Measurements from ENCODE around the gene OR4D1. TPM values are rescaled to one million over a fixed set of nuclear protein-coding genes. Genes with fewer than 3 reads are reported as not detected.
A peak's percentile ranks its signal among the peaks of the same experiment; 100 is the strongest.
"Not testable (repeated sequence)": the region's sequence is repeated elsewhere in the genome, so short reads cannot be mapped to it uniquely, and the experiment has no call there.

The OR4D1 gene
- total RNA-seq: not detected in 2 replicates

DNA sequence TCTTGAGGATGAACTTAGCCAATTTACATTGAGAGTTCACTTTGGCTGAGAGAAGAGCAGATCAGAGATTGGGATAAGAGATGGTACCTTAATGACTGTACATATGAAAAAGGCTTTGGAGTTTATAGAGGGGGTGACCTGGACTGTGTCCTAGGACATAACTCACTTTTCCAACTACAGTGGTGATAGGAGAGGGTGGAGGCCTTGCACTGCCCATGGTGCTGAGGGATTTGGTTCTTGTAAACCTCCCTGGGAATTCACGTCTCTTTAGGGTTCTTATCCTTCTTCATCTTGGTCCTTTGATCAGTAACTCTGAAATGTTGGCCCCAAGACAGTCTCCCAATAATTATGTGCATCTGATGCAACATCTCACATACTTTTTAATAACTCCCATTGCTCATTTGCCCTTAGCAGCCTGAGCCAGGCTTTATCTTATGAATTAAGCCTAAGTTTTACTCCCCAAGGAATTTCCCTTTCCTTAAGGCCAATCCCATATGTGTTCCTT is at the start of gene OR4D1:
OR4D1 (plus strand) TSS at position 455 of the 505 bp plus-strand sequence. CDS start 6,770 bp downstream, outside the sequence.
- no peak for DNase-seq (ENCODE audit: extremely low read depth, low read depth, low spot score)

DNA sequence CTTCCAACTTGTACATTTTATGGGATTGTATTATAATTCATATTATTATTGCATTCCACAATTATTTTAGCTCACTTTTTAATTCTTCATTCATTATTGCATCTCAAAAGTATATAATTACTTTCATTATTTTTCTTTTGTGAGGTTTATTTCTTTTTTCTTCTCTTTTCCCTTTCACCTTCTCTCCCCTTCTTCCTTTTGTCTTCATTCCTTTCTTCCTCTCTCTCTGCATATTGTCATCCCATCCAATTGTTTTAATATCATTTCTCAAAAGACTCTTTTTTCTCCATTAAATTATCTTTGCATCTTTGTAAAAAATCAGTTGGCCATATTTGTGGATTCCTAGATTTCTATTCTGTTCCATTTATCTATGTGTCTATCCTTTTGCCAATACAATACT is 47.7 kb upstream of the OR4D1 start:
- no peak for DNase-seq (ENCODE audit: extremely low read depth, low read depth, low spot score)

- DNase-seq (ENCODE audit: extremely low read depth, low read depth, low spot score): not testable (repeated sequence)
Measured at GRCh38 chr17:58101898-58102297, 46.3 kb upstream of the OR4D1 start.

GRCh38 chr17:58105093-58105492 is 43.1 kb upstream of the OR4D1 start:
- DNase-seq (ENCODE audit: extremely low read depth, low read depth, low spot score): no peak

DNA sequence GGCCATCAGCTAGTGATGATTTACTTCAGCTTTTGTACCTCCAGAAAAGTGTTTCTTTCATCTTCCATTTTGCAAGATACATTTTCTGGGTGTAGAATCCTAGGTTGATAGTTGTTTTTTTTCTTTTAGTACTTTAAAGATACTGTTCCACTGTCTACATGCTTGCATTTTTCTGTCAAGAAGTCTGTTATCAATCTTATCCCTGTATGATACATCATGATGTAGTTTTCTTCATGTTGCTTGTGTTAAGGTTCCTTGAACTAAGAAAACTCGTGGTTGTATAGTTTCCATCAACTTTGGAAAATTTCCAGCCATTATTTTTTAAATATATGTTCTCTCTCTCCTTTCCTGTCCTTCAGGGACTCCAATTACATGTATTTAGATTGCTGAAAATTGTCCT is 40.9 kb upstream of the OR4D1 start:
- no peak for DNase-seq (ENCODE audit: extremely low read depth, low read depth, low spot score)

GRCh38 chr17:58109197-58109596 is 39.0 kb upstream of the OR4D1 start:
- no peak for DNase-seq (ENCODE audit: extremely low read depth, low read depth, low spot score)

GRCh38 chr17:58110012-58110411 is 38.2 kb upstream of the OR4D1 start:
- DNase-seq (ENCODE audit: extremely low read depth, low read depth, low spot score): no peak

- DNase-seq (ENCODE audit: extremely low read depth, low read depth, low spot score): no peak
Measured at GRCh38 chr17:58111676-58112075, 36.5 kb upstream of the OR4D1 start.

DNA sequence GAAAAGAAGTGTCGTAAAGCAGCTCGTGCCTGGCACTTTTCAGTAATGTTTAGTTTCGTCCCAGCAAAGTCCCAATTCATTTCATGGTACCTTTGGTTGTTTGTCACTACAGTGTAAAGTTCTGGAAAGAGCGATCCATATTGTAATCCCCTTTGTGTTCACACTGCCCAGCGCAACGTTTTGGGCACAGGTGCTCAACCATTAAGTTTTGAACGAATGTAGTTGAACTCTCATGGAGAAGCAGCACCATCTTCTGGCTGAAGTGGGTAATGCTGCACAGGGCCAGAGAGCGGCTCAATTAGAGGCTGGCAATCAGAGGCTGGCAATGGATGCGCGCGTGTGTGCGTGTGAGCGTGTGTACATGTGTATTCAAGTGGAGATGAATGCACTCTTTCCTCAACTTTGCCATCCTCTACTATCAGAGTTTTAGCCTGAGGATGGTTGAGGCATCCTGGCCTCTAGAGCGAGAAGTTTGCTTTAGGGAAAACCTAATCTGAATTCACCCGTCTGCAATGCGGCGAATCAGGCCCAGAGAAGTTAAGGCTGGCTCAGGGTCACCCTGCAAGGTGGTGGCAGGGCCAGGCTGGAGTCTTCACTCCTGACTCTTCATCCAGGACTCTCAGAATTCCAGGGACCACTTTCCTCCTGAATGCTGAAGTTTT is 35.1 kb upstream of the OR4D1 start:
- peak; percentile 29 for DNase-seq (ENCODE audit: extremely low read depth, low read depth, low spot score)

GRCh38 chr17:58113947-58114346 is 34.2 kb upstream of the OR4D1 start:
- DNase-seq (ENCODE audit: extremely low read depth, low read depth, low spot score): no peak

- no peak for DNase-seq (ENCODE audit: extremely low read depth, low read depth, low spot score)
Measured at GRCh38 chr17:58117382-58117781, 30.8 kb upstream of the OR4D1 start.

DNA sequence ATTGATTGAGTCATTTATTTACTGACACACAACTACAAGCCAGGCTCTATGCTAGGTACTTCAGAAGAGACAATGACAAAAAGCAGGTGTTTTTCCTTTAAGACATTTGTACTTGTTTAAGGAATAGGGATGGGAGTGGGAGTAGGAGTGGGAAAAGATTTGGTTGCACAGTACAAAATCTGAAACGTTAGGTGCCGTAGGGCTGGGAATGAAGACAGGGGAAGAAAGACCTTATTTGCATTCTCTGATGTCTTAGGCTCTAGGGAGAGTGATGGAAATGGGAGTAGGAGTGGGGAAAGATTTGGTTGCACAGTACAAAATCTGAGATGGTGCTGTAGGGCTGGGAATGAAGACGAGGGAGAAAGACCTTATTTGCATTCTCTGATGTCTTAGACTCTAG is 28.7 kb upstream of the OR4D1 start:
- DNase-seq (ENCODE audit: extremely low read depth, low read depth, low spot score): no peak

- DNase-seq (ENCODE audit: extremely low read depth, low read depth, low spot score): peak; percentile 37
Measured at GRCh38 chr17:58120195-58120822, 27.9 kb upstream of the OR4D1 start.

GRCh38 chr17:58121925-58122324 is 26.3 kb upstream of the OR4D1 start:
- DNase-seq (ENCODE audit: extremely low read depth, low read depth, low spot score): no peak

DNA sequence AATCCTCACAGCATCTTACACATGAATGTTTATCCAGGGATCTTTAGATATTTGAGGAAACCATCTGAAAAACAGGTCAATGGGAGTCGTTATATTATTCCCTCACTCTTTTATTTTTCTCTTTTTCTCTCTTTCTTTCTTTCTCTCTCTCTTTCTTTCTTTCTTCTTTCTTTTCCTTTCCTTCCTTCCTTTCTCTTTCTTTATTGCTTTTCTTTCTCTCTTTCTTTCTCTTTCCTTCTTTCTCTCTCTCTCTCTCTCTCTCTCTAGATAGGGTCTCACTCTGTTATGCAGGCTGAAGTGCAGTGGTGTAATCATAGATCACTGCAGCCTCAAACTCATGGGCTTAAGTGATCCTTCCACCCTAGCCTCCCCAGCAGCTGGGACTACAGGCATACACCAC is 20.3 kb upstream of the OR4D1 start:
- DNase-seq (ENCODE audit: extremely low read depth, low read depth, low spot score): no peak

DNA sequence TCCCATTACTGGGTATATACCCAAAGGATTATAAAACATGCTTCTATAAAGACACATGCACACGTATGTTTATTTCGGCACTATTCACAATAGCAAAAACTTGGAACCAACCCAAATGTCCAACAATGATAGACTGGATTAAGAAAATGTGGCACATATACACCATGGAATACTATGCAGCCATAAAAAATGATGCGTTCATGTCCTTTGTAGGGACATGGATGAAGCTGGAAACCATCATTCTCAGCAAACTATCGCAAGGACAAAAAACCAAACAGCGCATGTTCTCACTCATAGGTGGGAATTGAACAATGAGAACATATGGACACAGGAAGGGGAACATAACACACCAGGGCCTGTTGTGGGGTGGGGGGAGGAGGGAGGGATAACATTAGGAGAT is 15.5 kb upstream of the OR4D1 start:
- DNase-seq (ENCODE audit: extremely low read depth, low read depth, low spot score): not testable (repeated sequence)

DNA sequence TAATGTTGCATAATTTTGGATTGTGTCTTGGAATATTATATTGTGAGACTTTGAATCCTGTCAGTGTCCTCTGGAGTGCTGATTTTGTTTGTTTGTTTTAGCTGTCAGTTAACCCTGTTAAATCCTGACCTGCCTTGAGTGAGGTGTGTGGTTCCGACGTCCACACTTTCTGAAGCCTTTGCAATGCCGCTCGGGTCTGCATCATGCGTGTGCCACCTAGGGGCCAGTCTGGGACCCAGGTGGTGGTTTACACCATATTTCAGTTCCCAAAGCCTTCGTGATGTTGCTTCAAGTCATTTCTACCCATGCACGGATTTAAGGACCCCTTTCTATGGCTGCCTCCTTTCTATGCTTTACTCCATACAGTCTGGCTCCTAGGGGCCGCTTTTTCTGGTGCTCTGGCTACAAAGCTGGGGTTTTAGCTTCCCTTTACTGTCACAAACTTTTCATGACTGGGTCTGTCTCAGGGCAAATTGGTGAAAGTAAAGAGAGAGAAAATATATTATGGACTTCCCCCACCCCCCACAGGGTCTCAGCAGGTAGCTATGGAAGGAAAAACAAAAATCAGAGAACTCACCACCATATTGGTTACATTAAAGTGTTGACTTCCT is 11.4 kb upstream of the OR4D1 start:
- DNase-seq (ENCODE audit: extremely low read depth, low read depth, low spot score): no peak

DNA sequence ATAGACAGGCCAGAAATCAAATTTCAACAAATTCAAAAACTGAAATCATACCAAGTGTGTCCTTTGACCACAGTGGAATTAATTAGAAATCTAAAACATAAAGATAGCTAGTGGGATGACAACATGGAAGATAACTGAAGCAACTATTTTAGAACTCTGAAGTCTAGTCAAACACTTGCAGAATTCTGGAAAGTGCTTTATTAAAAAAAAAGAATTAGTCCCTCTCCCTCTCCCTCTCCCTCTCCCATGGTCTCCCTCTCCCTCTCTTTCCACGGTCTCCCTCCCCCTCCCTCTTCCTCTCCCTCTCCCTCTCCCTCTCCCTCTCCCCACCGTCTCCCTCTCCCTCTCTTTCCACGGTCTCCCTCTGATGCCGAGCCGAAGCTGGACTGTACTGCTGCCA is 6.7 kb upstream of the OR4D1 start:
- no peak for DNase-seq (ENCODE audit: extremely low read depth, low read depth, low spot score)

GRCh38 chr17:58143335-58143734 is 4.8 kb upstream of the OR4D1 start:
- DNase-seq (ENCODE audit: extremely low read depth, low read depth, low spot score): not testable (repeated sequence)

DNA sequence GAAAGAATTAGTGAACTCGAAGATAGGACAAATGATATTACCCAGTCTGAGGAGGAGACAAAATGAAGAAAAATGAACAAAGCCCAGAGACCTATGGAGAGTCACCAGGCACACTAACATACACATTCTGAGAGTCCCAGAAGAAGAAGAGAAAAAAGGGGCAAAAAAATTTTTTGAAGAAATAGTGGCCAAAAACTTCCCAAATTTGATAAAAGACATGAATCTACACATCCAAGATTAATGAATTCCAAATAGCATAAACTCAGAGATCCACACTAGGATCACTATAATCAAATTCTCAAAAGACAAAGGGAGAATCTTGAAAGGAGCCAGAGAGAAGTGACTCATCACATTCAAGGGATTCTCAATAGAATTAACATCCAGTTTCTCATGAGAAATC is 3.4 kb upstream of the OR4D1 start:
- DNase-seq (ENCODE audit: extremely low read depth, low read depth, low spot score): no peak

DNA sequence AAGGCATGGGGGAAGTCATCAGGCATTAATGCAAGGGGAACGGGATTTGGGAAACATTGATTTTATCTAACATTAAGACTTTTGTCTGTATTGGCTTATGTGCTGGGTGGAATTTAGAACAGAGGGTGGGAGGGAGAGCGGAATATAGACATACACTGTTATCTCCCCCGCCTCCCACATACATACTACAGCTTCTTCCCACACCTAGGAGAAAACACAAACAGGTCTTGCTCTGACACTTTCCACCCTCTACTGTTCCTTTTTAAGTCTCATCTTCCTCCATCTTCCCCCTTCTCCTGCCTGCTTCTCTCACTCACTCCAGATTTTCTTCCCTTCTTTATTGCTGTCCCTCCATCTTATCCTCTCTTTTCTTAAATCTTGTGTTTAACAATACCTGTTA is 425 bp downstream of the OR4D1 start:
- no peak for DNase-seq (ENCODE audit: extremely low read depth, low read depth, low spot score)

DNA sequence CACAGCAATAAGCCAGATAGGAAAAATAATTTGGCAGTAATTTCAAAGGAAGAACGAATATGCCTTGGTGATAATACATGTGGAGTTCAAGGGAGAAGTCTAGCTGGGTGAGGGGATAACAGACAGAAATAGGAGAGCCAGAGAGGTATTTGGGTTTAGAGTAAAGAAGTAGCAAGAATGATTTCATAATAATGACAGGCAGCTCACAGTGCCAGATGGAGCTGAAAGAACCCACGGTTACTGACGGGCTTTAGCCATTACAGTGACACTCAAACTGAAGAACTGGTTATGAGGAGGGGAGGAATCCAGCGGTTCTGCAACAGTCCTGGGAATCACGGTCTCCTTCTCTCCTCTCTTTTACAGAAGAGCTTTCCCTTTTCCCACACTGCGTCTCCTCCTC is 2.2 kb downstream of the OR4D1 start:
- no peak for DNase-seq (ENCODE audit: extremely low read depth, low read depth, low spot score)
